Body of pancreas (tissue), 4 donors: Measurements from ENCODE around the gene ZNF497.

Experiments used
- POLR2A ChIP-seq, 3 donors: fragments of 450-650 bp; IDR thresholded peaks; one replicate each; pipeline ENCODE4 v1.6.1; 2016; ENCODE audit warnings: antibody characterized with exemption in 3 of 3, mild to moderate bottlenecking in 2 of 3
- TF ChIP-seq, protein P1 (sequence below), 7 experiments: fragments of 450-650 bp in 4 of 7; fragments of 200-600 bp in 3 of 7; sonication (generic) in 3 of 7; IDR thresholded peaks; one replicate each; pipeline ENCODE4 v1.5.1; 2016 to 2019; ENCODE audit warnings: antibody characterized with exemption in 7 of 7

DNA sequence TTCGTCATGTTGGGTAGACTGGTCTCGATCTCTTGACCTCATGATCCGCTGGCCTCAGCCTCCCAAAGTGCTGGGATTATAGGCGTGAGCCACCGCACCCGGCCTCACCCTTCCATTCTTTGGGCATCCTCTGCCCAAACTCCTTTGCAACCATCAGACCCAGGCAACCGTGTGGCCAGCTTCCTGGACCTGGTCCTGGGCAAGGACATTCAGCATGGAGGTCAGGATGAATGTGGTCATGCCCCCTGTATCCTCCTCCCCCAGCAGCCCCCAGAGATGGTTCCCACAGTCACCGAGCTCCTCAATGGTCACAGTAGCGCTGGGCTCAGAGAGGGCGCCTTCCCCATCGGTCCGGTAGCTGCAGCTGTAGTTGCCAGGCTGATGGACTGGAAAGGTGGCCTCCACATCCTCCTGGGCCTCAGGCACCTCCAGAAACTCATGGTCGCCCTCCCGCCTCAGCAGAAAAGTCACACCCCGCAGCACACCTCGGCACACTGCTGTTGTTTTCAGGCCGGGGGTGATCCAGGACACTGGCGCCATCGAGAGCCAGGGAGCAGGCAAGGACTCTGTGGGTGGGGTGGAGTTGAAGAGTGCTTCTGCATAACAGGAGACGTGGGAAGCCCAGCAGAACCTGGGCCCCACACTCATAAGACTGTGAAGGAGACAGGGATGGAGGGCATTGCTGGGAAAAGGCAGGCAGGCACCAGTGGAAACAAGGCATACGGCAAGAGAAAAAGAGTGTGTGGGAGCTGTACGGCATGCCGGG lies 10.4 kb downstream of the ZNF497 start:
- TF ChIP-seq, protein P1, sequence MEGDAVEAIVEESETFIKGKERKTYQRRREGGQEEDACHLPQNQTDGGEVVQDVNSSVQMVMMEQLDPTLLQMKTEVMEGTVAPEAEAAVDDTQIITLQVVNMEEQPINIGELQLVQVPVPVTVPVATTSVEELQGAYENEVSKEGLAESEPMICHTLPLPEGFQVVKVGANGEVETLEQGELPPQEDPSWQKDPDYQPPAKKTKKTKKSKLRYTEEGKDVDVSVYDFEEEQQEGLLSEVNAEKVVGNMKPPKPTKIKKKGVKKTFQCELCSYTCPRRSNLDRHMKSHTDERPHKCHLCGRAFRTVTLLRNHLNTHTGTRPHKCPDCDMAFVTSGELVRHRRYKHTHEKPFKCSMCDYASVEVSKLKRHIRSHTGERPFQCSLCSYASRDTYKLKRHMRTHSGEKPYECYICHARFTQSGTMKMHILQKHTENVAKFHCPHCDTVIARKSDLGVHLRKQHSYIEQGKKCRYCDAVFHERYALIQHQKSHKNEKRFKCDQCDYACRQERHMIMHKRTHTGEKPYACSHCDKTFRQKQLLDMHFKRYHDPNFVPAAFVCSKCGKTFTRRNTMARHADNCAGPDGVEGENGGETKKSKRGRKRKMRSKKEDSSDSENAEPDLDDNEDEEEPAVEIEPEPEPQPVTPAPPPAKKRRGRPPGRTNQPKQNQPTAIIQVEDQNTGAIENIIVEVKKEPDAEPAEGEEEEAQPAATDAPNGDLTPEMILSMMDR (IDR thresholded peaks at IDR 0.05) = no peak
- TF ChIP-seq POLR2A (IDR thresholded peaks at IDR 0.05) = no peak
